Adrenal gland (tissue), 12 donors: ENCODE data around the gene GTPBP1. TPM values are rescaled to one million over a fixed set of nuclear protein-coding genes. Genes with fewer than 3 reads are reported as not detected.

ENCODE experiments used
- DNase-seq, 7 donors: peaks; one replicate each; pipeline ENCODE4 v3.0.0-alpha.2; 2019 to 2020
- H3K27ac ChIP-seq, 5 donors: fragments of 200-600 bp; sonication (generic) in 4 of 5; 1 replicate in 3 of 5; 2 replicates in 2 of 5; pipeline versions ENCODE4 v1.5.1 to v1.8.0; 2016 to 2020; ENCODE audit warnings: mild to moderate bottlenecking in 1 of 5
- H3K27me3 ChIP-seq: fragments of 200-600 bp; 2 replicates; pipeline ENCODE4 v1.8.0; 2021
- H3K36me3 ChIP-seq, 2 donors: fragments of 200-600 bp; replicated peaks in 1 of 2; 1 replicate in 1 of 2; 2 replicates in 1 of 2; pipeline versions ENCODE4 v1.5.1 to v1.8.0; 2018 to 2022
- H3K4me1 ChIP-seq, 2 donors: fragments of 200-600 bp; replicated peaks in 1 of 2; 1 replicate in 1 of 2; 2 replicates in 1 of 2; pipeline versions ENCODE4 v1.5.1 to v1.8.0; 2018 to 2021
- H3K4me3 ChIP-seq, 4 donors: fragments of 200-600 bp; sonication (generic) in 3 of 4; one replicate each; pipeline ENCODE4 v1.5.1; 2016 to 2018
- H3K9me3 ChIP-seq, 3 donors: fragments of 200-600 bp; sonication (generic) in 1 of 3; replicated peaks in 1 of 3; 1 replicate in 2 of 3; 2 replicates in 1 of 3; pipeline versions ENCODE4 v1.5.1 to v1.8.0; 2016 to 2021
- POLR2A ChIP-seq, 2 donors: fragments of 450-650 bp; IDR thresholded peaks; one replicate each; pipeline ENCODE4 v1.6.1; 2017; ENCODE audit warnings: antibody characterized with exemption in 2 of 2, mild to moderate bottlenecking in 2 of 2, moderate library complexity in 1 of 2
- WGBS, 4 donors: extraction: QIAGEN DNeasy Blood & Tissue Kit in 2 of 4; methylation state at CpG; one replicate each; pipeline versions ENCODE4 v1.1.5 to v1.1.7; 2013 to 2017; 5-methylcytosine and 5-hydroxymethylcytosine counted together
- intact Hi-C, 2 donors: fragments of 100-400 bp; cut with DNase I; formaldehyde crosslinking; loops; one replicate each; pipeline versions ENCODE4 v1.14.1 to v1.15.0; 2022 to 2023
- polyA plus RNA-seq, 3 donors: library from polyadenylated mRNA; stranded (reverse); fragments of 200-250 nt in 2 of 3; fragments of 350-450 nt in 1 of 3; fragmentation: Illumina TruSeq in 1 of 3; extraction: RNeasy Lipid Tissue Mini Kit (QIAGEN cat#74804) in 1 of 3; gene quantifications; one replicate each; pipeline ENCODE4 v1.2.3, GENCODE V29; 2013 to 2014
- total RNA-seq, 9 donors: library from RNA; depleted of rRNA in 4 of 9; stranded (reverse); fragments of >200 nt in 4 of 9; fragments of 120-200 nt in 1 of 9; fragmentation: NEBNext Ultra II Directional in 1 of 9; extraction: Animal tissue kit (Norgen Biotek cat#: 25700) in 1 of 9; gene quantifications; one replicate each; pipeline versions ENCODE4 v1.1.0 to v1.2.4, GENCODE V29; 2013 to 2023
- TF ChIP-seq, protein P1 (sequence below), 6 experiments: fragments of 450-650 bp in 4 of 6; fragments of 200-600 bp in 2 of 6; sonication (generic) in 1 of 6; IDR thresholded peaks; 1 replicate in 5 of 6; 2 replicates in 1 of 6; pipeline versions ENCODE4 v1.5.1 to v1.8.0; 2016 to 2021; ENCODE audit warnings: antibody characterized with exemption in 6 of 6, mild to moderate bottlenecking in 2 of 6, moderate library complexity in 1 of 6
- donor health status: healthy with polysubstance abuse.
- donor health status: Bipolar disorder and iron deficiency.
- donor health status: DM: yes; HTN: yes; CAD: no.
- donor health status: DM: no; HTN: no; CAD: no.
- donor health status: DM: no; HTN: no; CAD: no.
- donor health status: DM: yes; HTN: yes; CAD: no.

Gene GTPBP1
- total and polyA plus RNA-seq, 12 donors, result 14.0 to 56.9 (median 37.0) TPM

DNA sequence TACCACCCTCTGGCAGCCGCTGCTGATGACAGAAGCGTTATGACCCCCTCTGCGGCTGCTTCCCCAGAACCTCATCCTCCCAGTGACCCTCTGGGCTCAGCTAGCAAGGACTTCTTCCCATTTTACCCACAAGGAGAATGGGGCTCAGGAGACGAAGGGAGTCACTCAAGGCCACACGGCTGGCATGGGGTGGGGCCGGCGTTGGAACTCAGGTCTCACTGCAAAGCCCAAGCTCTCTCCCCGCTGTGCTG lies 66.8 kb downstream of the GTPBP1 start:
- Histone ChIP-seq H3K9me3 (no peaks in the 10 kb centered on the region), H3K27ac (no peak overlapping the region), H3K4me1 (no peaks in the 10 kb centered on the region), H3K4me3 (no peak overlapping the region), H3K27me3 (no peaks in the 10 kb centered on the region), H3K36me3 (no peaks in the 10 kb centered on the region)
- WGBS, 4 donors, result 73 to 80% (median 76%) methylated on average over 8 of the region's 8 CpGs
- no peak for DNase-seq
- intact Hi-C loops, result loop anchor here (5.0 to 10.0 kb wide), 5 partner anchors 72 to 232 kb away; partner anchors contain the start of gene NPTXR (in 1 of the 2)
- no peak for TF ChIP-seq POLR2A (IDR thresholded peaks at IDR 0.05)
- TF ChIP-seq, protein P1, sequence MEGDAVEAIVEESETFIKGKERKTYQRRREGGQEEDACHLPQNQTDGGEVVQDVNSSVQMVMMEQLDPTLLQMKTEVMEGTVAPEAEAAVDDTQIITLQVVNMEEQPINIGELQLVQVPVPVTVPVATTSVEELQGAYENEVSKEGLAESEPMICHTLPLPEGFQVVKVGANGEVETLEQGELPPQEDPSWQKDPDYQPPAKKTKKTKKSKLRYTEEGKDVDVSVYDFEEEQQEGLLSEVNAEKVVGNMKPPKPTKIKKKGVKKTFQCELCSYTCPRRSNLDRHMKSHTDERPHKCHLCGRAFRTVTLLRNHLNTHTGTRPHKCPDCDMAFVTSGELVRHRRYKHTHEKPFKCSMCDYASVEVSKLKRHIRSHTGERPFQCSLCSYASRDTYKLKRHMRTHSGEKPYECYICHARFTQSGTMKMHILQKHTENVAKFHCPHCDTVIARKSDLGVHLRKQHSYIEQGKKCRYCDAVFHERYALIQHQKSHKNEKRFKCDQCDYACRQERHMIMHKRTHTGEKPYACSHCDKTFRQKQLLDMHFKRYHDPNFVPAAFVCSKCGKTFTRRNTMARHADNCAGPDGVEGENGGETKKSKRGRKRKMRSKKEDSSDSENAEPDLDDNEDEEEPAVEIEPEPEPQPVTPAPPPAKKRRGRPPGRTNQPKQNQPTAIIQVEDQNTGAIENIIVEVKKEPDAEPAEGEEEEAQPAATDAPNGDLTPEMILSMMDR (IDR thresholded peaks at IDR 0.05), result no peak

GRCh38 chr22:38773363-38773946 lies 67.7 kb downstream of the GTPBP1 start:
- 93 to 95% (median 94%) methylated on average over 4 of the region's 4 CpGs for whole genome bisulfite sequencing, 4 donors
- H3K36me3 ChIP-seq, result no peaks in the 10 kb centered on the region
- H3K9me3 ChIP-seq, result no peaks in the 10 kb centered on the region
- intact Hi-C loops, result loop anchor here (5.0 to 10.0 kb wide), 5 partner anchors 71 to 231 kb away; partner anchors contain the start of gene NPTXR (in 1 of the 2)
- H3K4me3 ChIP-seq, result no peak overlapping the region
- no peak for TF ChIP-seq POLR2A (IDR thresholded peaks at IDR 0.05)
- TF ChIP-seq, protein P1 (IDR thresholded peaks at IDR 0.05), result no peak
- no peak overlapping the region for H3K27ac ChIP-seq
- H3K4me1 ChIP-seq, result no peaks in the 10 kb centered on the region
- no peaks in the 10 kb centered on the region for H3K27me3 ChIP-seq
- no peak for DNase-seq

- Histone ChIP-seq H3K4me3 (no peak overlapping the region), H3K27ac (no peak overlapping the region), H3K27me3 (no peaks in the 10 kb centered on the region), H3K4me1 (no peaks in the 10 kb centered on the region), H3K36me3 (no peaks in the 10 kb centered on the region), H3K9me3 (no peaks in the 10 kb centered on the region)
- no peak for DNase-seq
- intact Hi-C loops, result loop anchor here (5.0 to 10.0 kb wide), 5 partner anchors 70 to 230 kb away; partner anchors contain the start of gene NPTXR (in 1 of the 2)
- no peak for TF ChIP-seq POLR2A (IDR thresholded peaks at IDR 0.05)
- TF ChIP-seq, protein P1 (IDR thresholded peaks at IDR 0.05), result no peak
- WGBS, 4 donors, result 73 to 85% (median 82%) methylated on average over 8 to 11 of the region's 11 CpGs
Measured at GRCh38 chr22:38774496-38775166, 68.9 kb downstream of the GTPBP1 start.

GRCh38 chr22:38775656-38776055 lies 69.9 kb downstream of the GTPBP1 start:
- Histone ChIP-seq H3K9me3 (no peaks in the 10 kb centered on the region), H3K4me3 (no peak overlapping the region), H3K4me1 (no peaks in the 10 kb centered on the region), H3K27me3 (no peaks in the 10 kb centered on the region), H3K36me3 (peaks cover 0 to under 1% of the 10 kb centered on the region in 2 donors), H3K27ac (no peak overlapping the region)
- no peak for TF ChIP-seq POLR2A (IDR thresholded peaks at IDR 0.05)
- TF ChIP-seq, protein P1 (IDR thresholded peaks at IDR 0.05), result no peak
- intact Hi-C loops, result loop anchor here (10.0 kb wide), 3 partner anchors 69 to 229 kb away; partner anchors contain the start of gene NPTXR (in 1 of the 2)
- 75 to 86% (median 83%) methylated on average over 12 to 13 of the region's 13 CpGs for WGBS, 4 donors
- DNase-seq, result no peak
